AG09309 (cell line): ENCODE results near the gene PRR5.

Experiments used
- DNase-seq: peaks from one replicate; pipeline ENCODE4 v3.0.0-alpha.2; 2010; ENCODE audit warnings: low read depth
- H3K4me3 ChIP-seq: 2 replicates; pipeline ENCODE4 v1.5.1; 2011; ENCODE audit warnings: mild to moderate bottlenecking, low read depth, low read length, moderate library complexity; ENCODE audit not compliant: control insufficient read depth
- CTCF ChIP-seq: IDR thresholded peaks from 2 replicates; pipeline ENCODE4 v1.5.1; 2011; ENCODE audit warnings: mild to moderate bottlenecking, low read depth, low read length, inconsistent platforms; ENCODE audit not compliant: insufficient read depth, control insufficient read depth; ENCODE audit errors: missing control alignments

The PRR5 gene

GRCh38 chr22:44733426-44734106 is 31.6 kb downstream of the PRR5 start:
- no peak overlapping the region for H3K4me3 ChIP-seq
- no peak for DNase-seq
- no peak for TF ChIP-seq CTCF

GRCh38 chr22:44734278-44734677 is 32.3 kb downstream of the PRR5 start:
- no peak for TF ChIP-seq CTCF
- no peak for DNase-seq
- H3K4me3 ChIP-seq, result no peak overlapping the region

GRCh38 chr22:44734801-44735517 is 33.0 kb downstream of the PRR5 start:
- no peak for TF ChIP-seq CTCF
- H3K4me3 ChIP-seq, result no peak overlapping the region
- DNase-seq, result no peak

- no peak for DNase-seq
Observed at GRCh38 chr22:44735518-44736428, 33.8 kb downstream of the PRR5 start.

GRCh38 chr22:44736581-44737405 is 34.8 kb downstream of the PRR5 start:
- TF ChIP-seq CTCF, result no peak
- no peak overlapping the region for H3K4me3 ChIP-seq
- DNase-seq, result no peak

More at GRCh38 chr22:44735518-44736428, 33.8 kb downstream of the PRR5 start:
- no peak overlapping the region for H3K4me3 ChIP-seq
- peak; percentile 97 for TF ChIP-seq CTCF
